Activated effector memory CD4-positive, alpha-beta T cell treated with anti-CD3 and anti-CD28 coated beads, Interleukin-2, amount 50 U/mL, for 16 hours (primary cell): ENCODE data around the gene CHD2.

Experiments
- DNase-seq: peaks from one replicate; pipeline ENCODE4 v3.0.0-alpha.2; 2020

CHD2 gene

GRCh38 chr15:93072411-93073394 lies 172.6 kb downstream of the CHD2 start:
- no peak for DNase-seq

GRCh38 chr15:93073465-93073952 lies 173.4 kb downstream of the CHD2 start:
- DNase-seq = no peak

- DNase-seq = no peak
Observed at GRCh38 chr15:93074599-93074998, 174.5 kb downstream of the CHD2 start.

GRCh38 chr15:93076217-93076616 lies 176.1 kb downstream of the CHD2 start:
- no peak for DNase-seq

DNA sequence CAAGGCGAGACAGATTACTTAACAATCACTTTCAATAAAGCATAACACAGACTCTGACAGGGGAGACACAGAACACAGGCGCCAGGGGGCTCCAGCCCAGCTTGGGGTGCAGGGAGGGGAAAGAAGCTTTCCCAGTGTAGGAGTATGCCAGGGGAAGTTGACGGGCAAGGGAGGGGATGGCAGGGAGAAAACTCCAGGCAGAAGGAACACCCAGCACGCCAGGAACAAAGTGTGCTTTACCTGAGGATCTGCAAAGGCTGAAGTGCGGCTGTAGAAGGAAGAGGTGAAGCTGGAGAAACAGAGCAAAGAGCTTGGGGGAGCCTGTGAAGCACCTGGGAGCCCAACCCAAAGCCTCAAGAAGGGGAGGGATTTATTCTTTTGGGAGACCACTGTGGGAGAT lies 176.8 kb downstream of the CHD2 start:
- no peak for DNase-seq
